K562 (cell line): ENCODE measurements around the gene STT3B. TPM values are rescaled to one million over a fixed set of nuclear protein-coding genes. Genes with fewer than 3 reads are reported as not detected.
A peak's percentile ranks its signal among the peaks of the same experiment; 100 is the strongest.

ENCODE experiments used
- ATAC-seq: fragments of 200-7000 bp; cut with Tn5 transposase; 3 replicates; pipeline ENCODE4 v1.9.1; 2020; ENCODE audit warnings: moderate library complexity
- BruUV-seq: library from RNA; stranded (reverse); fragments of 400-500 nt; replicated peaks from 2 replicates; lab custom pipeline; 2021; lab: Mats Ljungman, UMichigan
- CTCF ChIA-PET: fragments of 300-600 bp; formaldehyde crosslinking; extraction: SDS; loops from one replicate; lab custom pipeline; 2021; ENCODE audit warnings: low intra/inter-chr PET ratio; lab: Yijun Ruan, JAX
- POLR2A ChIA-PET: fragments of 300-600, 350-650 bp; sonication (Branson Sonifier 250); formaldehyde crosslinking; extraction: SDS; loops from one replicate; lab custom pipeline; 2021; ENCODE audit warnings: antibody characterized with exemption, inconsistent platforms; lab: Yijun Ruan, JAX
- DNase-seq, 4 experiments: peaks; one replicate each; pipeline versions ENCODE4 v3.0.0 to v3.0.0-alpha.2; 2011 to 2018; ENCODE audit warnings: low spot score in 3 of 4, mixed read lengths in 3 of 4; ENCODE audit errors: extremely low read depth in 1 of 4
- FAIRE-seq: peaks from 2 replicates; lab custom pipeline; 2011; peaks lifted over from hg19 to GRCh38; lab: Jason Lieb, UNC
- H2AFZ ChIP-seq: 2 replicates; pipeline ENCODE4 v1.6.0; 2011; ENCODE audit warnings: low read depth, low read length, control low read depth, inconsistent platforms
- H3K27ac ChIP-seq: fragments of 200-600 bp; 3 replicates; pipeline ENCODE4 v1.8.0; 2011; ENCODE audit warnings: low read depth, mild to moderate bottlenecking, control low read depth, inconsistent platforms, low read length, moderate library complexity, mixed read lengths; ENCODE audit errors: extremely low read depth
- H3K27me3 ChIP-seq, 2 experiments: fragments of 300-600 bp in 1 of 2; 2 replicates in 1 of 2; 3 replicates in 1 of 2; pipeline versions ENCODE4 v1.6.0 to v1.8.0; 2011; ENCODE audit warnings: inconsistent platforms in 2 of 2, low read length in 2 of 2, mild to moderate bottlenecking in 1 of 2, mixed read lengths in 1 of 2, moderate library complexity in 1 of 2; ENCODE audit not compliant: control insufficient read depth in 2 of 2, insufficient read depth in 2 of 2
- H3K36me3 ChIP-seq: fragments of 300-600 bp; 3 replicates; pipeline ENCODE4 v1.8.0; 2011; ENCODE audit warnings: mild to moderate bottlenecking, low read length, inconsistent platforms; ENCODE audit not compliant: control insufficient read depth, insufficient read depth
- H3K4me1 ChIP-seq, 2 experiments: fragments of 200-600 bp in 1 of 2; replicated peaks in 1 of 2; 2 replicates in 1 of 2; 3 replicates in 1 of 2; pipeline versions ENCODE4 v1.5.1 to v1.8.0; 2011; ENCODE audit warnings: inconsistent platforms in 2 of 2, low read length in 2 of 2, mild to moderate bottlenecking in 1 of 2, mixed read lengths in 1 of 2, moderate library complexity in 1 of 2; ENCODE audit not compliant: control insufficient read depth in 2 of 2, insufficient read depth in 2 of 2
- H3K4me2 ChIP-seq: 2 replicates; pipeline ENCODE4 v1.6.1; 2011; ENCODE audit warnings: low read length, control low read depth, inconsistent platforms, mixed read lengths; ENCODE audit not compliant: insufficient read depth
- H3K4me3 ChIP-seq: fragments of 200-600 bp; sonication (generic), shearing (Covaris generic); 2 replicates; pipeline ENCODE4 v1.5.1; 2016; ENCODE audit warnings: control low read depth, inconsistent platforms
- H3K79me2 ChIP-seq: fragments of 200-600 bp; 3 replicates; pipeline ENCODE4 v1.8.0; 2011; ENCODE audit warnings: low read length, inconsistent platforms; ENCODE audit not compliant: control insufficient read depth, insufficient read depth
- H3K9ac ChIP-seq, 2 experiments: 2 replicates each; pipeline versions ENCODE4 v1.6.0 to v1.6.1; 2011; ENCODE audit warnings: low read depth in 2 of 2, low read length in 2 of 2, control low read depth in 1 of 2, inconsistent platforms in 1 of 2, mild to moderate bottlenecking in 1 of 2, mixed read lengths in 1 of 2; ENCODE audit not compliant: insufficient read depth in 1 of 2
- H3K9me1 ChIP-seq: one replicate; pipeline ENCODE4 v1.6.0; 2011; ENCODE audit warnings: inconsistent platforms, mild to moderate bottlenecking, low read length, moderate library complexity; ENCODE audit not compliant: control insufficient read depth, insufficient read depth
- H3K9me3 ChIP-seq: replicated peaks from 2 replicates; pipeline ENCODE4 v1.5.1; 2011; ENCODE audit warnings: low read depth, low read length, inconsistent platforms; ENCODE audit not compliant: control insufficient read depth, insufficient read depth
- H4K20me1 ChIP-seq: replicated peaks from 2 replicates; pipeline ENCODE4 v1.6.1; 2011; ENCODE audit warnings: low read length, inconsistent platforms, mixed read lengths; ENCODE audit not compliant: control insufficient read depth, insufficient read depth
- CXXC5 ChIP-seq: fragments of 250-450 bp; sonication (Bioruptor Pico); IDR thresholded peaks from 2 replicates; pipeline ENCODE4 v1.8.0; 2022; ENCODE audit warnings: inconsistent platforms, mild to moderate bottlenecking, moderate library complexity
- ELF2 ChIP-seq: fragments of 250-450 bp; sonication (Bioruptor Pico); IDR thresholded peaks from 2 replicates; pipeline ENCODE4 v1.5.0; 2021; ENCODE audit warnings: mild to moderate bottlenecking
- MNT ChIP-seq, 2 experiments: fragments of 450-650 bp; conservative IDR thresholded peaks; 2 replicates each; pipeline ENCODE4 v1.6.1; 2017; ENCODE audit warnings: mild to moderate bottlenecking in 2 of 2, moderate library complexity in 2 of 2
- MTA1 ChIP-seq: fragments of 450-650 bp; IDR thresholded peaks from 2 replicates; pipeline ENCODE4 v1.6.1; 2017; ENCODE audit warnings: borderline replicate concordance
- NFE2 ChIP-seq: IDR thresholded peaks from 2 replicates; pipeline ENCODE4 v1.6.1; 2014; ENCODE audit warnings: antibody characterized with exemption, low read depth
- NUFIP1 ChIP-seq: fragments of 450-650 bp; IDR thresholded peaks from 2 replicates; pipeline ENCODE4 v1.6.1; 2018; ENCODE audit not compliant: partially characterized antibody
- SMAD4 ChIP-seq: fragments of 250-450 bp; sonication (Bioruptor Pico); conservative IDR thresholded peaks from 2 replicates; pipeline ENCODE4 v1.8.0; 2021; ENCODE audit warnings: inconsistent platforms, mild to moderate bottlenecking, moderate library complexity
- SPI1 ChIP-seq: IDR thresholded peaks from 2 replicates; pipeline ENCODE4 v1.6.1; 2011; ENCODE audit warnings: low read depth, low read length, control low read depth, borderline replicate concordance
- TBL1XR1 ChIP-seq, 2 experiments: IDR thresholded peaks; 2 replicates each; pipeline ENCODE4 v1.6.1; 2012; ENCODE audit warnings: improper control_type of control experiment in 2 of 2, low read length in 2 of 2, mild to moderate bottlenecking in 1 of 2
- XRCC5 ChIP-seq: fragments of 200-400 bp; formaldehyde crosslinking; IDR thresholded peaks from 2 replicates; pipeline ENCODE4 v1.6.1; 2017; ENCODE audit warnings: low read depth, mild to moderate bottlenecking, low read length
- ZBTB7A ChIP-seq: IDR thresholded peaks from 2 replicates; pipeline ENCODE4 v1.6.1; 2011; ENCODE audit warnings: low read depth, mild to moderate bottlenecking, low read length, moderate library complexity, borderline replicate concordance; ENCODE audit not compliant: control insufficient read depth
- ZNF507 ChIP-seq: conservative IDR thresholded peaks from 2 replicates; pipeline ENCODE4 v1.6.1; 2017; ENCODE audit warnings: missing genetic modification characterization, missing compliant biosample characterization
- ZNF586 ChIP-seq: fragments of 450-650 bp; formaldehyde crosslinking; conservative IDR thresholded peaks from 2 replicates; pipeline ENCODE4 v1.4.0; 2020; ENCODE audit warnings: mild to moderate bottlenecking, moderate library complexity
- WGBS: fragments of 100-300 bp; shearing (Covaris generic); methylation state at CpG from one replicate; pipeline ENCODE4 v1.1.6; 2016; ENCODE audit warnings: low coverage, mixed read lengths; ENCODE audit not compliant: insufficient coverage; ENCODE audit errors: missing lambda C conversion rate; 5-methylcytosine and 5-hydroxymethylcytosine counted together
- in situ Hi-C: fragments of 300-500 bp; cut with MboI; formaldehyde crosslinking; loops from 4 replicates; pipeline ENCODE4 v1.15.0; 2018; ENCODE audit warnings: inconsistent platforms, mixed read lengths
- intact Hi-C: fragments of 100-400 bp; cut with micrococcal nuclease; formaldehyde crosslinking; loops from 2 replicates; pipeline ENCODE4 v1.14.2; 2022
- polyA plus RNA-seq, 8 experiments: library from polyadenylated mRNA; depleted of rRNA in 4 of 8; stranded (reverse) in 5 of 8; unstranded in 3 of 8; fragments of >200 nt; fragmentation: Nextera tagmentation in 2 of 8; fragmentation: Illumina TruSeq in 1 of 8; extraction: Ambion mirVana in 2 of 8; extraction: Trizol in 1 of 8; gene quantifications; 2 replicates each; pipeline versions ENCODE4 v1.2.1 to v1.2.3, GENCODE V29; 2011 to 2014; ENCODE audit warnings: inconsistent platforms in 1 of 8, missing spikeins in 1 of 8
- total RNA-seq, 7 experiments: library from RNA; depleted of rRNA in 6 of 7; stranded (reverse); fragments of >200 nt in 6 of 7; fragmentation: Illumina TruSeq in 2 of 7; extraction: Trizol in 2 of 7; gene quantifications; 2 replicates each; pipeline versions ENCODE4 v1.2.1 to v1.2.3, GENCODE V29; 2011 to 2021; ENCODE audit warnings: low replicate concordance in 1 of 7
- TF ChIP-seq, protein P1 (sequence below), 3 experiments: IDR thresholded peaks in 2 of 3; conservative IDR thresholded peaks in 1 of 3; 2 replicates each; pipeline ENCODE4 v1.5.1; 2011 to 2012; ENCODE audit warnings: low read length in 3 of 3, mild to moderate bottlenecking in 3 of 3, control low read depth in 2 of 3, improper control_type of control experiment in 1 of 3, inconsistent platforms in 1 of 3, low read depth in 1 of 3, mixed read lengths in 1 of 3, moderate library complexity in 1 of 3; ENCODE audit not compliant: insufficient read depth in 2 of 3

STT3B gene
- total and polyA plus RNA-seq, 9 of the 15 experiments (the other 6 are each of a cell fraction or from before 2014, with no cell fraction given), result 22.4 to 147 (median 100) TPM

GRCh38 chr3:31486865-31487533 lies 45.7 kb upstream of the STT3B start (continued):
- TF ChIP-seq ZNF507 (tag) (no peak), MTA1 (peak; percentile 71; the same call in 1 of the 2 replicates), XRCC5 (no peak), ZNF586 (CRISPR knock-in tag) (no peak)
- TF ChIP-seq, protein P1, sequence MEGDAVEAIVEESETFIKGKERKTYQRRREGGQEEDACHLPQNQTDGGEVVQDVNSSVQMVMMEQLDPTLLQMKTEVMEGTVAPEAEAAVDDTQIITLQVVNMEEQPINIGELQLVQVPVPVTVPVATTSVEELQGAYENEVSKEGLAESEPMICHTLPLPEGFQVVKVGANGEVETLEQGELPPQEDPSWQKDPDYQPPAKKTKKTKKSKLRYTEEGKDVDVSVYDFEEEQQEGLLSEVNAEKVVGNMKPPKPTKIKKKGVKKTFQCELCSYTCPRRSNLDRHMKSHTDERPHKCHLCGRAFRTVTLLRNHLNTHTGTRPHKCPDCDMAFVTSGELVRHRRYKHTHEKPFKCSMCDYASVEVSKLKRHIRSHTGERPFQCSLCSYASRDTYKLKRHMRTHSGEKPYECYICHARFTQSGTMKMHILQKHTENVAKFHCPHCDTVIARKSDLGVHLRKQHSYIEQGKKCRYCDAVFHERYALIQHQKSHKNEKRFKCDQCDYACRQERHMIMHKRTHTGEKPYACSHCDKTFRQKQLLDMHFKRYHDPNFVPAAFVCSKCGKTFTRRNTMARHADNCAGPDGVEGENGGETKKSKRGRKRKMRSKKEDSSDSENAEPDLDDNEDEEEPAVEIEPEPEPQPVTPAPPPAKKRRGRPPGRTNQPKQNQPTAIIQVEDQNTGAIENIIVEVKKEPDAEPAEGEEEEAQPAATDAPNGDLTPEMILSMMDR (IDR thresholded peaks at IDR 0.05 in 2 of 3, conservative IDR thresholded peaks at IDR 0.05 in 1 of 3; ENCODE audit: insufficient read depth in 2 of 3, low read depth in 1 of 3, low read length in 3 of 3), result no peak

- Histone ChIP-seq H3K4me2 (no peak overlapping the region), H3K27ac (no peak overlapping the region), H3K9ac (no peak overlapping the region), H4K20me1 (no peaks in the 10 kb centered on the region), H3K79me2 (no peaks in the 10 kb centered on the region), H3K4me3 (no peak overlapping the region), H3K9me1 (no peaks in the 10 kb centered on the region), H3K27me3 (no peaks in the 10 kb centered on the region), H3K9me3 (peaks cover 9% of the 10 kb centered on the region), H2AFZ (peak overlapping the region; percentile 66), H3K36me3 (no peaks in the 10 kb centered on the region), H3K4me1 (peaks cover 11 to 35% of the 10 kb centered on the region in 2 experiments; a peak in 3 of 5 replicates)
- no peak for DNase-seq
- ChIA-PET POLR2A (interaction anchor here (1.1 kb wide), 1 partner anchor 43 kb away, joined by 3 read pairs; no protein-coding TSS in a partner anchor), CTCF (no interaction called here)
- in situ Hi-C loops, result no loop called here
- FAIRE-seq, result no peak
- no peak for ATAC-seq
- TF ChIP-seq ZBTB7A (no peak), NFE2 (0 out of 2 replicates have a peak, but pooled peaks have one; percentile 18), NUFIP1 (no peak), SMAD4 (CRISPR knock-in tag) (peak; percentile 35; the same call in 1 of the 2 replicates), TBL1XR1 (IDR thresholded peaks at IDR 0.05; ENCODE audit: low read length in 2 of 2) (no peak), SPI1 (0 out of 2 replicates have a peak, but pooled peaks have one; percentile 23), ELF2 (CRISPR knock-in tag) (no peak), CXXC5 (CRISPR knock-in tag) (0 out of 2 replicates have a peak, but pooled peaks have one; percentile 21), MNT (conservative IDR thresholded peaks at IDR 0.05) (no peak)
- WGBS, result 61% methylated on average over 3 of the region's 3 CpGs
- intact Hi-C loops, result no loop called here
- BruUV-seq, result no TSS peak
Observed at GRCh38 chr3:31488475-31489017, 44.2 kb upstream of the STT3B start.
